ENCODE data around the gene FAM151A. TPM values are rescaled to one million over a fixed set of nuclear protein-coding genes. Genes with fewer than 3 reads are reported as not detected.

The FAM151A gene
- polyA plus RNA-seq, 1 donor from 2014 or later: not detected

- TF ChIP-seq CTCF (IDR thresholded peaks at IDR 0.05; ENCODE audit: poor library complexity, severe bottlenecking): no peak
These were observed 47.6 kb downstream of the FAM151A start (continued) for GRCh38 chr1:54575605-54576290.

GRCh38 chr1:54575161-54575560, 48.2 kb downstream of the FAM151A start:
- no peaks in the 10 kb centered on the region for H3K36me3 ChIP-seq (ENCODE audit: insufficient read depth, low read length)
- no peaks in the 10 kb centered on the region for H3K9me2 ChIP-seq (ENCODE audit: insufficient read depth, low read length)
- H3F3A ChIP-seq (ENCODE audit: insufficient read depth, low read length, poor library complexity, severe bottlenecking): no peaks in the 10 kb centered on the region
- H3K27ac ChIP-seq (ENCODE audit: low read length): no peak overlapping the region
- H3K79me2 ChIP-seq (replicated peaks; ENCODE audit: insufficient read depth, low read length): no peaks in the 10 kb centered on the region
- no peak overlapping the region for H2AFZ ChIP-seq (ENCODE audit: low read depth, low read length)
- no peak overlapping the region for H3K9ac ChIP-seq (ENCODE audit: low read length)
- no peak for TF ChIP-seq RAD21 (conservative IDR thresholded peaks at IDR 0.05)
- no peaks in the 10 kb centered on the region for H3K9me3 ChIP-seq (ENCODE audit: low read length)
- H3K4me2 ChIP-seq (ENCODE audit: low read length): no peak overlapping the region
- H3K4me3 ChIP-seq (ENCODE audit: low read length): no peak overlapping the region
- H4K20me1 ChIP-seq (ENCODE audit: insufficient read depth): no peaks in the 10 kb centered on the region
- no peaks in the 10 kb centered on the region for H3K27me3 ChIP-seq (ENCODE audit: insufficient read depth, low read depth, low read length)

GRCh38 chr1:54574158-54574778, 49.1 kb downstream of the FAM151A start:
- Histone ChIP-seq H3K9me3 (ENCODE audit: low read length) (no peaks in the 10 kb centered on the region), H3K27ac (ENCODE audit: low read length) (no peak overlapping the region), H3K9ac (ENCODE audit: low read length) (no peak overlapping the region), H3K4me2 (ENCODE audit: low read length) (no peak overlapping the region), H3K36me3 (ENCODE audit: insufficient read depth, low read length) (no peaks in the 10 kb centered on the region), H3K27me3 (ENCODE audit: insufficient read depth, low read depth, low read length) (no peaks in the 10 kb centered on the region), H3K9me2 (ENCODE audit: insufficient read depth, low read length) (no peaks in the 10 kb centered on the region), H2AFZ (ENCODE audit: low read depth, low read length) (no peak overlapping the region), H3K4me3 (ENCODE audit: low read length) (no peak overlapping the region), H4K20me1 (ENCODE audit: insufficient read depth) (no peaks in the 10 kb centered on the region), H3K79me2 (replicated peaks; ENCODE audit: insufficient read depth, low read length) (no peaks in the 10 kb centered on the region), H3F3A (ENCODE audit: insufficient read depth, low read length, poor library complexity, severe bottlenecking) (no peaks in the 10 kb centered on the region)
- TF ChIP-seq RAD21 (conservative IDR thresholded peaks at IDR 0.05) (no peak), TAF1 (IDR thresholded peaks at IDR 0.05; ENCODE audit: low read depth) (no peak), CTCF (IDR thresholded peaks at IDR 0.05; ENCODE audit: poor library complexity, severe bottlenecking) (no peak), SMC3 (conservative IDR thresholded peaks at IDR 0.05; ENCODE audit: poor library complexity) (no peak), MXI1 (conservative IDR thresholded peaks at IDR 0.05; ENCODE audit: poor library complexity, severe bottlenecking) (no peak)

- Histone ChIP-seq H3K79me2 (replicated peaks; ENCODE audit: insufficient read depth, low read length) (no peaks in the 10 kb centered on the region), H4K20me1 (ENCODE audit: insufficient read depth) (no peaks in the 10 kb centered on the region), H3F3A (ENCODE audit: insufficient read depth, low read length, poor library complexity, severe bottlenecking) (no peaks in the 10 kb centered on the region), H3K9ac (ENCODE audit: low read length) (no peak overlapping the region), H3K27ac (ENCODE audit: low read length) (no peak overlapping the region), H3K4me3 (ENCODE audit: low read length) (no peak overlapping the region), H3K27me3 (ENCODE audit: insufficient read depth, low read depth, low read length) (no peaks in the 10 kb centered on the region), H3K4me2 (ENCODE audit: low read length) (no peak overlapping the region), H3K9me2 (ENCODE audit: insufficient read depth, low read length) (no peaks in the 10 kb centered on the region), H3K36me3 (ENCODE audit: insufficient read depth, low read length) (no peaks in the 10 kb centered on the region), H2AFZ (ENCODE audit: low read depth, low read length) (no peak overlapping the region), H3K9me3 (ENCODE audit: low read length) (no peaks in the 10 kb centered on the region)
- TF ChIP-seq REST (IDR thresholded peaks at IDR 0.05; ENCODE audit: borderline replicate concordance) (no peak), MXI1 (conservative IDR thresholded peaks at IDR 0.05; ENCODE audit: poor library complexity, severe bottlenecking) (no peak), RAD21 (conservative IDR thresholded peaks at IDR 0.05) (no peak), SMC3 (conservative IDR thresholded peaks at IDR 0.05; ENCODE audit: poor library complexity) (no peak), TAF1 (IDR thresholded peaks at IDR 0.05; ENCODE audit: low read depth) (no peak), CTCF (IDR thresholded peaks at IDR 0.05; ENCODE audit: poor library complexity, severe bottlenecking) (no peak), POLR2AphosphoS5 (IDR thresholded peaks at IDR 0.05) (no peak), EP300 (conservative IDR thresholded peaks at IDR 0.05; ENCODE audit: poor library complexity, severe bottlenecking) (no peak), EZH2 (IDR thresholded peaks at IDR 0.05; ENCODE audit: borderline replicate concordance, insufficient read depth, low read length, poor library complexity, severe bottlenecking) (no peak)
These were observed 50.8 kb downstream of the FAM151A start for GRCh38 chr1:54572542-54572850.
